Upper lobe of right lung (tissue), 1 donor: ENCODE data around the gene DLK1. TPM values are rescaled to one million over a fixed set of nuclear protein-coding genes. Genes with fewer than 3 reads are reported as not detected.
A peak's percentile ranks its signal among the peaks of the same experiment; 100 is the strongest.

ENCODE experiments used
- ATAC-seq: fragments of 200-7000 bp; cut with Tn5 transposase; one replicate; pipeline ENCODE4 v1.9.1; 2020; ENCODE audit warnings: mild to moderate bottlenecking, moderate library complexity
- DNase-seq: peaks from one replicate; pipeline ENCODE4 v3.0.0-alpha.2; 2020
- H3K27ac ChIP-seq: fragments of 200-600 bp; one replicate; pipeline ENCODE4 v1.8.0; 2022
- H3K27me3 ChIP-seq: fragments of 200-600 bp; one replicate; pipeline ENCODE4 v1.8.0; 2022; ENCODE audit warnings: mild to moderate bottlenecking
- H3K36me3 ChIP-seq: fragments of 200-600 bp; one replicate; pipeline ENCODE4 v1.8.0; 2022
- H3K4me1 ChIP-seq: fragments of 200-600 bp; one replicate; pipeline ENCODE4 v1.8.0; 2022
- H3K4me3 ChIP-seq: fragments of 200-600 bp; one replicate; pipeline ENCODE4 v1.8.0; 2022; ENCODE audit warnings: mild to moderate bottlenecking
- H3K9me3 ChIP-seq: fragments of 200-600 bp; one replicate; pipeline ENCODE4 v1.8.0; 2022
- intact Hi-C: fragments of 100-400 bp; cut with DNase I; formaldehyde crosslinking; loops from one replicate; pipeline ENCODE4 v1.11.0; 2022
- total RNA-seq: library from RNA; stranded (reverse); fragmentation: NEBNext Ultra II Directional; extraction: Animal tissue kit (Norgen Biotek cat#: 25700); gene quantifications from one replicate; pipeline ENCODE4 v1.2.1, GENCODE V29; 2021
- TF ChIP-seq, protein P1 (sequence below): fragments of 200-600 bp; IDR thresholded peaks from one replicate; pipeline ENCODE4 v1.8.0; 2022; ENCODE audit warnings: antibody characterized with exemption
- donor health status: DM: no; HTN: yes; CAD: no; lungs with severe emphysema.

Gene DLK1
- total RNA-seq, 1 donor from 2014 or later = not detected

DNA sequence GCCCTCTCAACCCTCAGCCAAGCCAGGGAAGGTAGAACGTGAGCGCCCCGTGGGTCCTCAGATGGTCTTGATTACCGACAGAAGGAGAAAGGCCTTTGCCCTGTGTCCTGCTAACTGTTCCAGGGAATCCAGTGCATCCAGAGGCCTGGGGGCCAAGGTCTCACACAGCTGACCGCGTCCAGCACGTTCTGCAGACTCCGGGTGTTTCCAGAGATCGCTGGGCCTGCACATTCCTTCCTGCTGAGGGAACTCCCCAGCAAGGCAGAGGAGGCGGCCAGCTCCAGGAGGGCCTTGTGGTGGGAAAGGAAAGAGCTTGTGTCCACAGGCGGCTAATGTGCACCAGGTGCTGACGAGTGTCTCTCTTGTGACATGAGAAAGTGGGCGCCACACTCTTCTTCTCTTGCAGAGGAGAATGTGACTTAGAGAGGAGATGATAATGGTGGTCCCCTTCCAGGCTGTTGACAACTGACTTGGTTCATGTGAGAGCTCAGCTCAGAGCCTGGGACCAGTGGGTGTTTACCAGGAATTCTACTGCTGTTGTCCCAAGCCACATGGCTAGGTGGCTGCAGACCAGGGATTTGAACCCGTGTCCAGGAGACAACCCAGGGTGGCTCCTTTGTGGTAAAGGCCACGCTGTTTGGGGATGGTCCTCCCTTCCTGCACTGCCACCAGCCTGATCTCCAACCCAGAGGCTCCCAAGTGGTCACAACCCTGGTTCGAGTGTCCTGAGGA lies 46.8 kb upstream of the DLK1 start:
- intact Hi-C loops = no loop called here
- no peaks in the 10 kb centered on the region for H3K36me3 ChIP-seq
- H3K4me3 ChIP-seq = no peak overlapping the region
- H3K27ac ChIP-seq = peak overlapping the region; percentile 17
- no peak for DNase-seq
- TF ChIP-seq, protein P1, sequence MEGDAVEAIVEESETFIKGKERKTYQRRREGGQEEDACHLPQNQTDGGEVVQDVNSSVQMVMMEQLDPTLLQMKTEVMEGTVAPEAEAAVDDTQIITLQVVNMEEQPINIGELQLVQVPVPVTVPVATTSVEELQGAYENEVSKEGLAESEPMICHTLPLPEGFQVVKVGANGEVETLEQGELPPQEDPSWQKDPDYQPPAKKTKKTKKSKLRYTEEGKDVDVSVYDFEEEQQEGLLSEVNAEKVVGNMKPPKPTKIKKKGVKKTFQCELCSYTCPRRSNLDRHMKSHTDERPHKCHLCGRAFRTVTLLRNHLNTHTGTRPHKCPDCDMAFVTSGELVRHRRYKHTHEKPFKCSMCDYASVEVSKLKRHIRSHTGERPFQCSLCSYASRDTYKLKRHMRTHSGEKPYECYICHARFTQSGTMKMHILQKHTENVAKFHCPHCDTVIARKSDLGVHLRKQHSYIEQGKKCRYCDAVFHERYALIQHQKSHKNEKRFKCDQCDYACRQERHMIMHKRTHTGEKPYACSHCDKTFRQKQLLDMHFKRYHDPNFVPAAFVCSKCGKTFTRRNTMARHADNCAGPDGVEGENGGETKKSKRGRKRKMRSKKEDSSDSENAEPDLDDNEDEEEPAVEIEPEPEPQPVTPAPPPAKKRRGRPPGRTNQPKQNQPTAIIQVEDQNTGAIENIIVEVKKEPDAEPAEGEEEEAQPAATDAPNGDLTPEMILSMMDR = no peak
- H3K9me3 ChIP-seq = no peaks in the 10 kb centered on the region
- no peaks in the 10 kb centered on the region for H3K27me3 ChIP-seq
- H3K4me1 ChIP-seq = peaks cover 29% of the 10 kb centered on the region
- ATAC-seq = peak; percentile 33

- Histone ChIP-seq H3K4me1 (peaks cover 29% of the 10 kb centered on the region), H3K27me3 (no peaks in the 10 kb centered on the region), H3K36me3 (no peaks in the 10 kb centered on the region), H3K9me3 (no peaks in the 10 kb centered on the region), H3K27ac (peak overlapping the region; percentile 17), H3K4me3 (no peak overlapping the region)
- TF ChIP-seq, protein P1 = no peak
- DNase-seq (no peak), ATAC-seq (peak; percentile 8)
- intact Hi-C loops = no loop called here
Measured at GRCh38 chr14:100680439-100681051, 46.1 kb upstream of the DLK1 start.

- Histone ChIP-seq H3K27me3 (no peaks in the 10 kb centered on the region), H3K9me3 (no peaks in the 10 kb centered on the region), H3K36me3 (no peaks in the 10 kb centered on the region), H3K4me1 (peaks cover 29% of the 10 kb centered on the region), H3K27ac (no peak overlapping the region), H3K4me3 (no peak overlapping the region)
- ATAC-seq = no peak
- no peak for DNase-seq
- intact Hi-C loops = no loop called here
- TF ChIP-seq, protein P1 = no peak
Measured at GRCh38 chr14:100681111-100681510, 45.6 kb upstream of the DLK1 start.

GRCh38 chr14:100682749-100683148 lies 43.9 kb upstream of the DLK1 start:
- Histone ChIP-seq H3K9me3 (no peaks in the 10 kb centered on the region), H3K4me1 (peaks cover 12% of the 10 kb centered on the region), H3K4me3 (no peak overlapping the region), H3K27ac (no peak overlapping the region), H3K36me3 (no peaks in the 10 kb centered on the region), H3K27me3 (no peaks in the 10 kb centered on the region)
- intact Hi-C loops = no loop called here
- TF ChIP-seq, protein P1 = no peak
- no peak for DNase-seq
- no peak for ATAC-seq

- intact Hi-C loops = no loop called here
- no peak overlapping the region for H3K4me3 ChIP-seq
- H3K36me3 ChIP-seq = no peaks in the 10 kb centered on the region
- peaks cover 6% of the 10 kb centered on the region for H3K4me1 ChIP-seq
- TF ChIP-seq, protein P1 = no peak
- DNase-seq = no peak
- no peaks in the 10 kb centered on the region for H3K27me3 ChIP-seq
- ATAC-seq = no peak
- H3K27ac ChIP-seq = no peak overlapping the region
- no peaks in the 10 kb centered on the region for H3K9me3 ChIP-seq
Measured at GRCh38 chr14:100683578-100683977, 43.1 kb upstream of the DLK1 start.
